Liver (tissue), 9 donors: Measurements from ENCODE around the gene ANKRD28. TPM values are rescaled to one million over a fixed set of nuclear protein-coding genes. Genes with fewer than 3 reads are reported as not detected.

ENCODE experiments used
- DNase-seq: peaks from one replicate; pipeline ENCODE4 v3.0.0-alpha.2; 2017; ENCODE audit warnings: low spot score
- H3K27ac ChIP-seq, 2 donors: one replicate each; pipeline ENCODE4 v1.7.0; 2013; ENCODE audit warnings: inconsistent platforms in 2 of 2, low read length in 2 of 2, control low read depth in 1 of 2, low read depth in 1 of 2, mild to moderate bottlenecking in 1 of 2
- H3K27me3 ChIP-seq, 4 donors: one replicate each; pipeline versions ENCODE4 v1.6.1 to v1.7.0; 2013; ENCODE audit warnings: low read length in 3 of 4, inconsistent platforms in 1 of 4, mild to moderate bottlenecking in 1 of 4, moderate library complexity in 1 of 4; ENCODE audit not compliant: control insufficient read depth in 4 of 4, insufficient read depth in 4 of 4
- H3K36me3 ChIP-seq, 4 donors: one replicate each; pipeline versions ENCODE4 v1.6.1 to v1.7.0; 2013; ENCODE audit warnings: low read length in 3 of 4, mild to moderate bottlenecking in 3 of 4, low read depth in 1 of 4, moderate library complexity in 1 of 4; ENCODE audit not compliant: control insufficient read depth in 4 of 4, insufficient read depth in 3 of 4
- H3K4me1 ChIP-seq, 4 donors: one replicate each; pipeline versions ENCODE4 v1.6.1 to v1.7.0; 2013; ENCODE audit warnings: low read length in 3 of 4, mild to moderate bottlenecking in 3 of 4, moderate library complexity in 1 of 4; ENCODE audit not compliant: control insufficient read depth in 4 of 4, insufficient read depth in 4 of 4
- H3K4me3 ChIP-seq, 3 donors: one replicate each; pipeline versions ENCODE4 v1.6.1 to v1.7.0; 2013; ENCODE audit warnings: low read length in 3 of 3, control low read depth in 1 of 3, low read depth in 1 of 3, mild to moderate bottlenecking in 1 of 3
- H3K9ac ChIP-seq, 2 donors: one replicate each; pipeline ENCODE4 v1.7.0; 2013; ENCODE audit warnings: low read length in 2 of 2, mild to moderate bottlenecking in 2 of 2, moderate library complexity in 2 of 2, control low read depth in 1 of 2, low read depth in 1 of 2
- H3K9me3 ChIP-seq, 4 donors: one replicate each; pipeline versions ENCODE4 v1.6.1 to v1.7.0; 2013; ENCODE audit warnings: low read length in 3 of 4; ENCODE audit not compliant: control insufficient read depth in 4 of 4
- ATF3 ChIP-seq: IDR thresholded peaks from 2 replicates; pipeline ENCODE4 v1.6.1; 2016; ENCODE audit warnings: antibody characterized with exemption
- EGR1 ChIP-seq, 2 donors: IDR thresholded peaks; 2 replicates each; pipeline ENCODE4 v1.6.1; 2016 to 2018; ENCODE audit warnings: antibody characterized with exemption in 2 of 2, low read depth in 2 of 2
- FOXA1 ChIP-seq: IDR thresholded peaks from 2 replicates; pipeline ENCODE4 v1.6.1; 2016; ENCODE audit warnings: antibody characterized with exemption
- FOXA2 ChIP-seq: IDR thresholded peaks from 2 replicates; pipeline ENCODE4 v1.6.1; 2016; ENCODE audit warnings: antibody characterized with exemption
- GABPA ChIP-seq, 2 donors: IDR thresholded peaks in 1 of 2; conservative IDR thresholded peaks in 1 of 2; 2 replicates each; pipeline ENCODE4 v1.6.1; 2016; ENCODE audit warnings: antibody characterized with exemption in 2 of 2, mild to moderate bottlenecking in 1 of 2, moderate library complexity in 1 of 2
- HNF4A ChIP-seq, 2 donors: conservative IDR thresholded peaks; 2 replicates each; pipeline ENCODE4 v1.6.1; 2016; ENCODE audit warnings: antibody characterized with exemption in 2 of 2, mild to moderate bottlenecking in 2 of 2
- HNF4G ChIP-seq: IDR thresholded peaks from 2 replicates; pipeline ENCODE4 v1.6.1; 2016; ENCODE audit warnings: antibody characterized with exemption
- JUND ChIP-seq, 2 donors: IDR thresholded peaks; 2 replicates each; pipeline ENCODE4 v1.6.1; 2016; ENCODE audit warnings: antibody characterized with exemption in 2 of 2
- NR2F2 ChIP-seq: IDR thresholded peaks from 2 replicates; pipeline ENCODE4 v1.6.1; 2016; ENCODE audit warnings: antibody characterized with exemption
- RAD21 ChIP-seq, 2 donors: IDR thresholded peaks; 2 replicates each; pipeline ENCODE4 v1.6.1; 2016; ENCODE audit warnings: antibody characterized with exemption in 2 of 2, mild to moderate bottlenecking in 2 of 2
- RXRA ChIP-seq, 2 donors: IDR thresholded peaks; 2 replicates each; pipeline ENCODE4 v1.6.1; 2017 to 2018; ENCODE audit warnings: antibody characterized with exemption in 2 of 2, mild to moderate bottlenecking in 1 of 2
- SP1 ChIP-seq: IDR thresholded peaks from 2 replicates; pipeline ENCODE4 v1.6.1; 2018; ENCODE audit warnings: antibody characterized with exemption, mild to moderate bottlenecking
- TAF1 ChIP-seq: conservative IDR thresholded peaks from 2 replicates; pipeline ENCODE4 v1.6.1; 2016; ENCODE audit warnings: antibody characterized with exemption, mild to moderate bottlenecking
- YY1 ChIP-seq: IDR thresholded peaks from 2 replicates; pipeline ENCODE4 v1.6.1; 2016; ENCODE audit warnings: antibody characterized with exemption, mild to moderate bottlenecking
- WGBS: extraction: QIAGEN DNeasy Blood & Tissue Kit; methylation state at CpG from one replicate; pipeline ENCODE4 v1.1.7; 2013; 5-methylcytosine and 5-hydroxymethylcytosine counted together
- polyA plus RNA-seq, 2 donors: library from polyadenylated mRNA; stranded (reverse) in 1 of 2; unstranded in 1 of 2; fragments of 200-250 nt in 1 of 2; fragments of >200 nt in 1 of 2; fragmentation: Nextera tagmentation in 1 of 2; extraction: Ambion mirVana in 1 of 2; gene quantifications; one replicate each; pipeline versions ENCODE4 v1.2.1 to v1.2.3, GENCODE V29; 2013 to 2015
- total RNA-seq, 2 donors: library from RNA; depleted of rRNA; stranded (reverse); fragments of >200 nt; gene quantifications; one replicate each; pipeline ENCODE4 v1.2.3, GENCODE V29; 2014
- TF ChIP-seq, protein P1 (sequence below): IDR thresholded peaks from 2 replicates; pipeline ENCODE4 v1.6.1; 2016; ENCODE audit warnings: antibody characterized with exemption
- TF ChIP-seq, protein P2 (sequence below): IDR thresholded peaks from 2 replicates; pipeline ENCODE4 v1.6.1; 2016; ENCODE audit warnings: antibody characterized with exemption, mild to moderate bottlenecking
- TF ChIP-seq, protein P3 (sequence below): fragments of 150-350 bp; IDR thresholded peaks from 2 replicates; pipeline ENCODE4 v1.5.1; 2017; ENCODE audit warnings: improper control_type of control experiment, low read depth, low read length; ENCODE audit not compliant: missing input control
- TF ChIP-seq, protein P4 (sequence below): IDR thresholded peaks from 2 replicates; pipeline ENCODE4 v1.6.1; 2016; ENCODE audit warnings: antibody characterized with exemption
- donor health status: healthy.
- donor health status: healthy.
- donor health status: healthy.
- donor health status: healthy.
- donor health status: healthy.

The ANKRD28 gene
- total and polyA plus RNA-seq, 4 donors: 9.2 to 39.1 (median 16.8) TPM

DNA sequence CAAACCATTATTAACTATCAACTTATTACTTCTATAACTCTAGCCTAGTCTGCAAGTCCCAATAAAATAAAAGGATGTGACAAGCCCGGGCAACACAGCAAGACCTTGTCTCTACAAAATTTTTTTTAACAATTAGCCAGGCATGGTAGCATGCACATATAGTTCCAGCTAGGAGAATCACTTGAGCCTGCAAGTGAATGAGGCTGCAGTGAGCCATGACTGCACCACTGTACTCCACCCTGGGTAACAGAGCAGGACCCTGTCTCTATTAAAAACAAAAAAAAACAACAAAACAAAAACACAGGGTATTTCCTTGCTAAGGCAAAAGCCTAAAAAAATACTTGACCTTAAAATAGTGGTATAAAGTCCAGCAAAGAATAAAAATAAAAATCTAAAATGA lies 31.4 kb downstream of the ANKRD28 start:
- Histone ChIP-seq H3K27ac (no peak overlapping the region), H3K9ac (no peak overlapping the region), H3K4me1 (peaks cover 0 to 1% (median 0%) of the 10 kb centered on the region in 4 donors), H3K27me3 (no peaks in the 10 kb centered on the region), H3K9me3 (no peaks in the 10 kb centered on the region), H3K36me3 (no peaks in the 10 kb centered on the region), H3K4me3 (no peak overlapping the region)
- TF ChIP-seq, protein P1, sequence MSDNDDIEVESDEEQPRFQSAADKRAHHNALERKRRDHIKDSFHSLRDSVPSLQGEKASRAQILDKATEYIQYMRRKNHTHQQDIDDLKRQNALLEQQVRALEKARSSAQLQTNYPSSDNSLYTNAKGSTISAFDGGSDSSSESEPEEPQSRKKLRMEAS: no peak
- TF ChIP-seq HNF4A (conservative IDR thresholded peaks at IDR 0.05) (no peak), GABPA (IDR thresholded peaks at IDR 0.05 in 1 of 2, conservative IDR thresholded peaks at IDR 0.05 in 1 of 2) (no peak), TAF1 (no peak)
- DNase-seq: no peak
- WGBS: 96% methylated on average over 1 of the region's 1 CpG

GRCh38 chr3:15758295-15758694 lies 39.5 kb downstream of the ANKRD28 start:
- H3K27me3 ChIP-seq: no peaks in the 10 kb centered on the region
- H3K27ac ChIP-seq: no peak overlapping the region
- peaks cover 0 to 6% (median 4%) of the 10 kb centered on the region in 4 donors for H3K4me1 ChIP-seq
- no peaks in the 10 kb centered on the region for H3K36me3 ChIP-seq
- no peak for DNase-seq
- H3K4me3 ChIP-seq: no peak overlapping the region
- no peaks in the 10 kb centered on the region for H3K9me3 ChIP-seq
- no peak overlapping the region for H3K9ac ChIP-seq
- WGBS: 94% methylated on average over 3 of the region's 3 CpGs
- TF ChIP-seq RXRA (IDR thresholded peaks at IDR 0.05) (no peak), FOXA1 (no peak), SP1 (no peak), EGR1 (IDR thresholded peaks at IDR 0.05; ENCODE audit: low read depth in 2 of 2) (no peak), HNF4A (conservative IDR thresholded peaks at IDR 0.05) (no peak), TAF1 (no peak), ATF3 (no peak), YY1 (no peak), NR2F2 (no peak), HNF4G (no peak), RAD21 (IDR thresholded peaks at IDR 0.05) (no peak), GABPA (IDR thresholded peaks at IDR 0.05 in 1 of 2, conservative IDR thresholded peaks at IDR 0.05 in 1 of 2) (no peak), FOXA2 (no peak), JUND (IDR thresholded peaks at IDR 0.05) (no peak)
- TF ChIP-seq, protein P2, sequence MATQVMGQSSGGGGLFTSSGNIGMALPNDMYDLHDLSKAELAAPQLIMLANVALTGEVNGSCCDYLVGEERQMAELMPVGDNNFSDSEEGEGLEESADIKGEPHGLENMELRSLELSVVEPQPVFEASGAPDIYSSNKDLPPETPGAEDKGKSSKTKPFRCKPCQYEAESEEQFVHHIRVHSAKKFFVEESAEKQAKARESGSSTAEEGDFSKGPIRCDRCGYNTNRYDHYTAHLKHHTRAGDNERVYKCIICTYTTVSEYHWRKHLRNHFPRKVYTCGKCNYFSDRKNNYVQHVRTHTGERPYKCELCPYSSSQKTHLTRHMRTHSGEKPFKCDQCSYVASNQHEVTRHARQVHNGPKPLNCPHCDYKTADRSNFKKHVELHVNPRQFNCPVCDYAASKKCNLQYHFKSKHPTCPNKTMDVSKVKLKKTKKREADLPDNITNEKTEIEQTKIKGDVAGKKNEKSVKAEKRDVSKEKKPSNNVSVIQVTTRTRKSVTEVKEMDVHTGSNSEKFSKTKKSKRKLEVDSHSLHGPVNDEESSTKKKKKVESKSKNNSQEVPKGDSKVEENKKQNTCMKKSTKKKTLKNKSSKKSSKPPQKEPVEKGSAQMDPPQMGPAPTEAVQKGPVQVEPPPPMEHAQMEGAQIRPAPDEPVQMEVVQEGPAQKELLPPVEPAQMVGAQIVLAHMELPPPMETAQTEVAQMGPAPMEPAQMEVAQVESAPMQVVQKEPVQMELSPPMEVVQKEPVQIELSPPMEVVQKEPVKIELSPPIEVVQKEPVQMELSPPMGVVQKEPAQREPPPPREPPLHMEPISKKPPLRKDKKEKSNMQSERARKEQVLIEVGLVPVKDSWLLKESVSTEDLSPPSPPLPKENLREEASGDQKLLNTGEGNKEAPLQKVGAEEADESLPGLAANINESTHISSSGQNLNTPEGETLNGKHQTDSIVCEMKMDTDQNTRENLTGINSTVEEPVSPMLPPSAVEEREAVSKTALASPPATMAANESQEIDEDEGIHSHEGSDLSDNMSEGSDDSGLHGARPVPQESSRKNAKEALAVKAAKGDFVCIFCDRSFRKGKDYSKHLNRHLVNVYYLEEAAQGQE: no peak
- TF ChIP-seq, protein P3, sequence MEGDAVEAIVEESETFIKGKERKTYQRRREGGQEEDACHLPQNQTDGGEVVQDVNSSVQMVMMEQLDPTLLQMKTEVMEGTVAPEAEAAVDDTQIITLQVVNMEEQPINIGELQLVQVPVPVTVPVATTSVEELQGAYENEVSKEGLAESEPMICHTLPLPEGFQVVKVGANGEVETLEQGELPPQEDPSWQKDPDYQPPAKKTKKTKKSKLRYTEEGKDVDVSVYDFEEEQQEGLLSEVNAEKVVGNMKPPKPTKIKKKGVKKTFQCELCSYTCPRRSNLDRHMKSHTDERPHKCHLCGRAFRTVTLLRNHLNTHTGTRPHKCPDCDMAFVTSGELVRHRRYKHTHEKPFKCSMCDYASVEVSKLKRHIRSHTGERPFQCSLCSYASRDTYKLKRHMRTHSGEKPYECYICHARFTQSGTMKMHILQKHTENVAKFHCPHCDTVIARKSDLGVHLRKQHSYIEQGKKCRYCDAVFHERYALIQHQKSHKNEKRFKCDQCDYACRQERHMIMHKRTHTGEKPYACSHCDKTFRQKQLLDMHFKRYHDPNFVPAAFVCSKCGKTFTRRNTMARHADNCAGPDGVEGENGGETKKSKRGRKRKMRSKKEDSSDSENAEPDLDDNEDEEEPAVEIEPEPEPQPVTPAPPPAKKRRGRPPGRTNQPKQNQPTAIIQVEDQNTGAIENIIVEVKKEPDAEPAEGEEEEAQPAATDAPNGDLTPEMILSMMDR: no peak
- TF ChIP-seq, protein P1: no peak
- TF ChIP-seq, protein P4, sequence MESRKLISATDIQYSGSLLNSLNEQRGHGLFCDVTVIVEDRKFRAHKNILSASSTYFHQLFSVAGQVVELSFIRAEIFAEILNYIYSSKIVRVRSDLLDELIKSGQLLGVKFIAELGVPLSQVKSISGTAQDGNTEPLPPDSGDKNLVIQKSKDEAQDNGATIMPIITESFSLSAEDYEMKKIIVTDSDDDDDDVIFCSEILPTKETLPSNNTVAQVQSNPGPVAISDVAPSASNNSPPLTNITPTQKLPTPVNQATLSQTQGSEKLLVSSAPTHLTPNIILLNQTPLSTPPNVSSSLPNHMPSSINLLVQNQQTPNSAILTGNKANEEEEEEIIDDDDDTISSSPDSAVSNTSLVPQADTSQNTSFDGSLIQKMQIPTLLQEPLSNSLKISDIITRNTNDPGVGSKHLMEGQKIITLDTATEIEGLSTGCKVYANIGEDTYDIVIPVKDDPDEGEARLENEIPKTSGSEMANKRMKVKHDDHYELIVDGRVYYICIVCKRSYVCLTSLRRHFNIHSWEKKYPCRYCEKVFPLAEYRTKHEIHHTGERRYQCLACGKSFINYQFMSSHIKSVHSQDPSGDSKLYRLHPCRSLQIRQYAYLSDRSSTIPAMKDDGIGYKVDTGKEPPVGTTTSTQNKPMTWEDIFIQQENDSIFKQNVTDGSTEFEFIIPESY: no peak
